Keratinocyte (primary cell): ENCODE measurements around the gene ARHGAP15. TPM values are rescaled to one million over a fixed set of nuclear protein-coding genes. Genes with fewer than 3 reads are reported as not detected.

Experiments
- DNase-seq: peaks from one replicate; pipeline ENCODE4 v3.0.0-alpha.2; 2011; ENCODE audit warnings: low read depth, missing footprints, low spot score
- FAIRE-seq: peaks from 2 replicates; lab custom pipeline; 2011; peaks lifted over from hg19 to GRCh38; lab: Jason Lieb, UNC
- H2AFZ ChIP-seq: 2 replicates; pipeline ENCODE4 v1.6.0; 2012; ENCODE audit warnings: low read length, control low read depth, inconsistent platforms; ENCODE audit not compliant: control insufficient read depth
- H3K27ac ChIP-seq: 2 replicates; pipeline ENCODE4 v1.5.1; 2011; ENCODE audit warnings: low read length; ENCODE audit not compliant: control insufficient read depth, insufficient read depth
- H3K27me3 ChIP-seq: 3 replicates; pipeline ENCODE4 v1.6.0; 2011; ENCODE audit warnings: low read length; ENCODE audit not compliant: control insufficient read depth, insufficient read depth; ENCODE audit errors: extremely low read depth
- H3K36me3 ChIP-seq, 2 experiments: 2 replicates in 1 of 2; 3 replicates in 1 of 2; pipeline ENCODE4 v1.5.1; 2011; ENCODE audit warnings: low read length in 2 of 2, mild to moderate bottlenecking in 1 of 2; ENCODE audit not compliant: control insufficient read depth in 2 of 2, insufficient read depth in 2 of 2; ENCODE audit errors: extremely low read depth in 1 of 2
- H3K4me1 ChIP-seq: 3 replicates; pipeline ENCODE4 v1.5.1; 2011; ENCODE audit warnings: low read length; ENCODE audit not compliant: control insufficient read depth, insufficient read depth; ENCODE audit errors: extremely low read depth
- H3K4me2 ChIP-seq: 3 replicates; pipeline ENCODE4 v1.6.0; 2011; ENCODE audit warnings: low read depth, low read length; ENCODE audit not compliant: control insufficient read depth, insufficient read depth; ENCODE audit errors: extremely low read depth
- H3K4me3 ChIP-seq, 3 experiments: fragments of 200-600 bp in 1 of 3; sonication (generic) in 1 of 3; 2 replicates in 2 of 3; 3 replicates in 1 of 3; pipeline ENCODE4 v1.5.1; 2011 to 2016; ENCODE audit warnings: low read length in 3 of 3, mild to moderate bottlenecking in 3 of 3, control low read depth in 2 of 3, inconsistent platforms in 1 of 3, low read depth in 1 of 3, mixed read lengths in 1 of 3, mixed run types in 1 of 3, moderate library complexity in 1 of 3; ENCODE audit not compliant: control insufficient read depth in 2 of 3, insufficient read depth in 2 of 3; ENCODE audit errors: extremely low read depth in 1 of 3
- H3K79me2 ChIP-seq: 2 replicates; pipeline ENCODE4 v1.6.0; 2012; ENCODE audit warnings: low read length; ENCODE audit not compliant: control insufficient read depth, insufficient read depth
- H3K9ac ChIP-seq: 3 replicates; pipeline ENCODE4 v1.6.0; 2011; ENCODE audit warnings: low read length; ENCODE audit not compliant: control insufficient read depth, insufficient read depth; ENCODE audit errors: extremely low read depth
- H3K9me1 ChIP-seq: 3 replicates; pipeline ENCODE4 v1.6.0; 2011; ENCODE audit warnings: low read length; ENCODE audit not compliant: control insufficient read depth, insufficient read depth; ENCODE audit errors: extremely low read depth
- H3K9me3 ChIP-seq: 2 replicates; pipeline ENCODE4 v1.5.1; 2012; ENCODE audit warnings: low read depth, low read length; ENCODE audit not compliant: control insufficient read depth
- H4K20me1 ChIP-seq: 3 replicates; pipeline ENCODE4 v1.6.0; 2011; ENCODE audit warnings: low read length; ENCODE audit not compliant: control insufficient read depth, insufficient read depth; ENCODE audit errors: extremely low read depth
- CTCF ChIP-seq, 3 experiments: IDR thresholded peaks in 1 of 3; conservative IDR thresholded peaks in 1 of 3; optimal IDR thresholded peaks in 1 of 3; 2 replicates in 2 of 3; 3 replicates in 1 of 3; pipeline versions ENCODE3 to v1.5.1; 2011; ENCODE audit warnings: low read length in 3 of 3, mild to moderate bottlenecking in 3 of 3, moderate library complexity in 2 of 3, control low read depth in 1 of 3, inconsistent platforms in 1 of 3; ENCODE audit not compliant: insufficient read depth in 2 of 3; ENCODE audit errors: extremely low read depth in 1 of 3
- EZH2 ChIP-seq: IDR thresholded peaks from one replicate; pipeline ENCODE4 v1.6.1; 2012; ENCODE audit warnings: inconsistent platforms, mild to moderate bottlenecking, low read length, moderate library complexity
- dilution Hi-C: fragments of 300-500 bp; cut with MboI; formaldehyde crosslinking; loops from one replicate; pipeline ENCODE4 v1.7.0; 2020; ENCODE audit warnings: low sequenced_read_pairs; ENCODE audit not compliant: extremely low pct_ligation_motif_present
- polyA plus RNA-seq, 5 experiments: library from polyadenylated mRNA; depleted of rRNA in 3 of 5; stranded (reverse) in 3 of 5; stranded (forward) in 1 of 5; unstranded in 1 of 5; fragments of >200 nt; gene quantifications; 1 replicate in 1 of 5; 2 replicates in 3 of 5; 3 replicates in 1 of 5; pipeline versions ENCODE4 v1.2.1 to v1.2.3, GENCODE V29; 2011 to 2012; ENCODE audit warnings: missing spikeins in 2 of 5, low read depth in 1 of 5, low replicate concordance in 1 of 5

The ARHGAP15 gene
- polyA plus RNA-seq, 1 donor (not counting 4 experiments of a cell fraction or from before 2014, with no cell fraction given), result not detected

- Histone ChIP-seq H2AFZ (no peak overlapping the region), H3K9me3 (no peaks in the 10 kb centered on the region), H3K4me1 (no peaks in the 10 kb centered on the region), H3K4me3 (no peak overlapping the region), H3K4me2 (no peak overlapping the region), H3K9me1 (no peaks in the 10 kb centered on the region), H3K9ac (no peak overlapping the region), H3K36me3 (no peaks in the 10 kb centered on the region), H3K27me3 (peaks cover 4% of the 10 kb centered on the region), H3K79me2 (no peaks in the 10 kb centered on the region), H4K20me1 (no peaks in the 10 kb centered on the region), H3K27ac (no peak overlapping the region)
- FAIRE-seq (no peak), DNase-seq (no peak)
- TF ChIP-seq CTCF (optimal IDR thresholded peaks at IDR 0.05 in 1 of 3, IDR thresholded peaks at IDR 0.05 in 1 of 3, conservative IDR thresholded peaks at IDR 0.05 in 1 of 3; ENCODE audit: extremely low read depth in 1 of 3, insufficient read depth in 2 of 3, low read length in 3 of 3) (no peak), EZH2 (no peak)
- dilution Hi-C loops, result no loop called here
Observed at GRCh38 chr2:143158098-143158497, 28.9 kb downstream of the ARHGAP15 start.

GRCh38 chr2:143158551-143159485, 29.6 kb downstream of the ARHGAP15 start:
- Histone ChIP-seq H4K20me1 (no peaks in the 10 kb centered on the region), H3K4me1 (no peaks in the 10 kb centered on the region), H3K4me2 (no peak overlapping the region), H3K9me1 (no peaks in the 10 kb centered on the region), H3K36me3 (no peaks in the 10 kb centered on the region), H3K4me3 (no peak overlapping the region), H3K27me3 (peaks cover 6% of the 10 kb centered on the region), H3K9ac (no peak overlapping the region), H3K79me2 (no peaks in the 10 kb centered on the region), H3K27ac (no peak overlapping the region), H2AFZ (no peak overlapping the region), H3K9me3 (no peaks in the 10 kb centered on the region)
- DNase-seq (no peak), FAIRE-seq (no peak)
- dilution Hi-C loops, result no loop called here
- TF ChIP-seq EZH2, result no peak
- TF ChIP-seq CTCF (optimal IDR thresholded peaks at IDR 0.05 in 1 of 3, IDR thresholded peaks at IDR 0.05 in 1 of 3, conservative IDR thresholded peaks at IDR 0.05 in 1 of 3; ENCODE audit: extremely low read depth in 1 of 3, insufficient read depth in 2 of 3, low read length in 3 of 3), result no peak
